ENCODE data around the gene PLPPR3.
A peak's percentile ranks its signal among the peaks of the same experiment; 100 is the strongest.
"Not testable (repeated sequence)": the region's sequence is repeated elsewhere in the genome, so short reads cannot be mapped to it uniquely, and the experiment has no call there.

Gene PLPPR3

DNA sequence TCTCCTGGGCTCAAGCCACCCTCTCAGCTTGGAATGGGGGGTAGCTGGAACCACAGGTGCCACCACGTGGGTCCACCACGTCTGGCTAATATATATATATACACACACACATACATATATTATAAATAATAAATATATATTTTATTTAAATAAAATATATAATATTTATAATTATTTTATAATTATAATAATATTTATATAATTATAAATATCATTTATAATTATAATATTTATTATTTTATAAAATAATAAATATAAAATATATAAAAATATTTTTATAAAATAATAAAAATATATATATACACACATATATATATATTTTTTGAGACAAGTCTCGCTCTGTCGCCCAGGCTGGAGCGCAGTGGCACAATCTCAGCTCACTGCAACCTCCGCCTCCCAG, 32.8 kb upstream of the PLPPR3 start:
- in situ Hi-C loops (cut with MboI; ENCODE audit: low pct_unique_long_range_greater_than_20kb, low sequenced_read_pairs): no loop called here
- no peak for DNase-seq

DNA sequence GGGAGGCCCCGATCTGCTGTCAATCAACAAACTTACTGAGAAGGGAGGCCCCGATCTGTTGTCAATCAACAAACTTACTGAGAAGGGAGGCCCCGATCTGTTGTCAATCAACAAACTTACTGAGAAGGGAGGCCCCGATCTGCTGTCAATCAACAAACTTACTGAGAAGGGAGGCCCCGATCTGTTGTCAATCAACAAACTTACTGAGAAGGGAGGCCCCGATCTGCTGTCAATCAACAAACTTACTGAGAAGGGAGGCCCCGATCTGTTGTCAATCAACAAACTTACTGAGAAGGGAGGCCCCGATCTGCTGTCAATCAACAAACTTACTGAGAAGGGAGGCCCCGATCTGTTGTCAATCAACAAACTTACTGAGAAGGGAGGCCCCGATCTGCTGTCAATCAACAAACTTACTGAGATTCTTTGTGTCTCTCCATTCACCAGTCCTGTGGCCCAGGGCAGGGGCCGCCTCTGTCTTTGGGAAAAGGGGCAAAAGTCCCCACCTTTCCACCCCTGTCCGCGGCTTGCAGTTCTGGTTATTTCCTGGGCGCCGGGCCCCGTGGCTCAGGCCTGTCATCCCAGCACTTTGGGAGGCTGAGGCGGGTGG, 32.0 kb upstream of the PLPPR3 start:
- DNase-seq; in situ Hi-C loops (cut with MboI; ENCODE audit: low pct_unique_long_range_greater_than_20kb, low sequenced_read_pairs): not testable (repeated sequence)

DNA sequence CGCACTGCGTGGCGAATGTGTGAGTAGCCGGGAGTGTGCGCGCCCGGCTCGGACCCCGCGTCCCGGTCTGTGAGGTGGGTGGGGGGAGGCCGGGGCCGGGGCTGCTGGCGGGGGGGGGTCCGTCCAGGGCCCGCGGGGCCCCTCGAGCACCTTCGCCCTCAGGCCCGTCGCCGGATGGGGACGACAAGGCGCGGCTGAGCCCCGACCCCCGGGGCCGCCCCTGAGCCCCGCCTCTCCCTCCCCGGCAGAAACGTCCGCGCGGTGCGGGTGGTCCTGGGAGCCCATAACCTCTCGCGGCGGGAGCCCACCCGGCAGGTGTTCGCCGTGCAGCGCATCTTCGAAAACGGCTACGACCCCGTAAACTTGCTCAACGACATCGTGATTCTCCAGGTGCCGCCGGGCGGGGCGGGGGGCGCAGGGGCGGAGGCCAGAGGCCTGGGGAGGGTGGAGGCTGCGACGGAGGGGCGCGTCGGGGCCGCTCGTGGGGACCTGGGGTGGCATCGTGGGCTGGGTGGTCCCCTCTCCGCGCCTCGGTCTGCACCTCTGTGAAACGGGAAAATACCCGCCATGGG, 31.3 kb upstream of the PLPPR3 start:
- in situ Hi-C loops (cut with MboI; ENCODE audit: low pct_unique_long_range_greater_than_20kb, low sequenced_read_pairs): no loop called here
- DNase-seq: no peak

DNA sequence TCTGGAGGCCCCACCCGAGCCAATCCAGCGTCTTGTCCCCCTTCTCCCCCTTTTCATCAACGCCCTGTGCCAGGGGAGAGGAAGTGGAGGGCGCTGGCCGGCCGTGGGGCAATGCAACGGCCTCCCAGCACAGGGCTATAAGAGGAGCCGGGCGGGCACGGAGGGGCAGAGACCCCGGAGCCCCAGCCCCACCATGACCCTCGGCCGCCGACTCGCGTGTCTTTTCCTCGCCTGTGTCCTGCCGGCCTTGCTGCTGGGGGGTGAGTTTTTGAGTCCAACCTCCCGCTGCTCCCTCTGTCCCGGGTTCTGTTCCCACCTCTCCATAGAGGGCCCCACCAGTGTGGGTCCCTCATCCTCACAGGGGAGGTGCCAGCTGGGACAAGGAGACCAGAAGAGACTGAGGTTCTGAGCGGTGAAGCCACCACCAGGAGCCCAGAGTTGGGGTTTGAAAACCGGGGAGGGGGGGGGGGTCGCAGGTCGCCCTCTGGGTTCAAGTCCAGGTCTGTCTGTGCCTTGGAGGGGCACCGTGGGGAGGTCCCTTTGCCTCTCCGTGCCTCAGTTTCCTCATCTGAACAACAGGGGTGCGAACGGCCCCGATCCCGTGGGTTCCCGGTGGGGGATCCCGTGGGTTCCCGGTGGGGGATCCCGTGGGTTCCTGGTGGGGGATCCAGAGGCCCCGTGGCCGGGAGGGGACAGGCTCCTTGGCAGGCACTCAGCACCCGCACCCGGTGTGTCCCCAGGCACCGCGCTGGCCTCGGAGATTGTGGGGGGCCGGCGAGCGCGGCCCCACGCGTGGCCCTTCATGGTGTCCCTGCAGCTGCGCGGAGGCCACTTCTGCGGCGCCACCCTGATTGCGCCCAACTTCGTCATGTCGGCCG, 30.6 kb upstream of the PLPPR3 start, which contains the start of gene ELANE:
Gene ELANE (plus strand): TSS at position 168 of the 878 bp plus-strand sequence. CDS start 26 bp downstream, at position 194.
- in situ Hi-C loops (cut with MboI; ENCODE audit: low pct_unique_long_range_greater_than_20kb, low sequenced_read_pairs): no loop called here
- no peak for DNase-seq

DNA sequence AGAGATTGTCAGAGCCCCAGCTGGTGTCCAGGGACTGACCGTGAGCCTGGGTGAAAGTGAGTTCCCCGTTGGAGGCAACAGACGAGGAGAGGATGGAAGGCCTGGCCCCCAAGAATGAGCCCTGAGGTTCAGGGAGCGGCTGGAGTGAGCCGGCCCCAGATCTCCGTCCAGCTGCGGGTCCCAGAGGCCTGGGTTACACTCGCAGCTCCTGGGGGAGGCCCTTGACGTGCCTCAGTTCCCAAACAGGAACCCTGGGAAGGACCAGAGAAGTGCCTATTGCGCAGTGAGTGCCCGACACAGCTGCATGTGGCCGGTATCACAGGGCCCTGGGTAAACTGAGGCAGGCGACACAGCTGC, 29.2 kb upstream of the PLPPR3 start:
- DNase-seq: no peak
- in situ Hi-C loops (cut with MboI; ENCODE audit: low pct_unique_long_range_greater_than_20kb, low sequenced_read_pairs): no loop called here

DNA sequence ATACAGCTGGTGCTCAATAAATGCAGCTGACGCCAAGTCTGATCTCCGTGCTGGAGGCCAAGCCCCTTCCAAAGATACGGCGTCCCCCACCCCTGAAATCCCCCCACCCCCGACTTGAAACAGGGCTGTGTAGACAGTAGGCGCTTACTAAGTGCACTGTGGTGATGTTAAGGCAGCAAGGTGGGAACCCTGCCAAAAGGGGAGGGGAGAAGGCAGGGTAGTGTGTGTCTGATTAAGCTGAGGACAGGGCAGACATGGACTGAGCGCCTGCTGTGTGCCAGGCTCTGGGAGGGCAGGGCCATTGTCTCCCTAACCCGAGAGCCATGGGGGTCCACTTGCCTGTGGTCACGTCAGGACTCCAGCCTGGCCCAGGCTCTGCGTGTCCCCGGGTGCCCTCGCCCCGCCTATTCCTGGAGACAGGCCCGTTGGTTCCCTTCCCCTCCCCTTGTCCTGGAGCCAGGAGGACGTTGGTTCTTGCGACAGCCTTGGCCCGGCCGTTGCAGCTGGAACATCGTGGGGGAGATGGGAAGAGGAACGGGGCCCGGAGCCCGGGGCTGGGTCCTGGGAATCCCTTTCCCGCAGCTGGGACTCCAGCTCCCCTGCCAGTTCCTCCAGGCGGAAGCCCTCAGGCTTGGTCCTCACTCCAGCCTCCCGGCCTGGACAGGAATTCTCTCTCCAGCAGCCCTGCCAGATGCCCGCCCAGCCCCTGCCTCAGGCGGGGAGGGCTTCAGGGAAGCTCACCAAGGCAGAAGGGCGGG, 28.6 kb upstream of the PLPPR3 start:
- in situ Hi-C loops (cut with MboI; ENCODE audit: low pct_unique_long_range_greater_than_20kb, low sequenced_read_pairs): no loop called here
- peak; percentile 71 for DNase-seq

DNA sequence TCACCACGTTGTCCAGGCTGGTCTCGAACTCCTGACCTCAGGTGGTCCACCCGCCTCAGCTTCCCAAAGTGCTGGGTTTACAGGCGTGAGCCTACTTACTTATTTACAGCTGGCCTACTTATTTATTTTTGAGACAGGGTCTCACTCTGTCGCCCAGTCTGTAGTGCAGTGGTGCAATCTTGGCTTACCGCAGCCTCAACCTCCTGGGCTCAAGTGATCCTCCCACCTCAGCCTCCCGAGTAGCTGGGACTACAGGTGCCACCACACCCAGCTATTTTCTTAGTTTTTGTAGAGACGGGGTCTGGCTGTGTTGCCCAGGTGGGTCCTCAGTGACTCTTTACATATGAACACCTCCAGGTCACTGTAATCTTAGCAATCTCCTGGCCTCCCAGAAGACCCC, 27.4 kb upstream of the PLPPR3 start:
- in situ Hi-C loops (cut with MboI; ENCODE audit: low pct_unique_long_range_greater_than_20kb, low sequenced_read_pairs); DNase-seq: not testable (repeated sequence)

DNA sequence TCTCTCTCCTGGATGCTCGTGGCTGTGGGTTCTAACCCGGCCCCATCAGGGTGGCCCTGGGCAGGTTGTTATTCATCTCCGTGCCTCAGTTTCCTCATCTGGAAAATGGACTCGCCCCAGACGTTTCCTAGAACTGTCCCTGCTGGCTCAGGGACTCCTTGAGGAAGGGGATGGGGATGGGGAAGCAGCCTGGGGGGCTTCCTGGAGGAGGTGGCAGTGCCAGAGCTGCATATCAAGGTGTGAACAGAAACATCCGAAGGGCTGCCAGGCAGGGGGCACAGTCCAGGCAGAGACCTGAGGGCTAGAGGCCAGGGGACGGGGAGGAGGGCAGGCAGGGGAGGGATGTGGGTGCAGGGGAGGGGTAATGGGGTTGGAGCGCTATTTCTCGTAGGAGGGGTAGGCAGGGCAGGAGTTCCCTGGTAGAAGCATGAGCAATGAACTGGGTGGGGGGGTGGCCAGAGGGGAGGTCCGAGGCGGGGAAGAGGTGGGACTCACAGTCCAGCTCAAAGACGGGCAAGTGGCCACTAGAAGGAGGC, 26.7 kb upstream of the PLPPR3 start:
- DNase-seq: no peak
- in situ Hi-C loops (cut with MboI; ENCODE audit: low pct_unique_long_range_greater_than_20kb, low sequenced_read_pairs): no loop called here

DNA sequence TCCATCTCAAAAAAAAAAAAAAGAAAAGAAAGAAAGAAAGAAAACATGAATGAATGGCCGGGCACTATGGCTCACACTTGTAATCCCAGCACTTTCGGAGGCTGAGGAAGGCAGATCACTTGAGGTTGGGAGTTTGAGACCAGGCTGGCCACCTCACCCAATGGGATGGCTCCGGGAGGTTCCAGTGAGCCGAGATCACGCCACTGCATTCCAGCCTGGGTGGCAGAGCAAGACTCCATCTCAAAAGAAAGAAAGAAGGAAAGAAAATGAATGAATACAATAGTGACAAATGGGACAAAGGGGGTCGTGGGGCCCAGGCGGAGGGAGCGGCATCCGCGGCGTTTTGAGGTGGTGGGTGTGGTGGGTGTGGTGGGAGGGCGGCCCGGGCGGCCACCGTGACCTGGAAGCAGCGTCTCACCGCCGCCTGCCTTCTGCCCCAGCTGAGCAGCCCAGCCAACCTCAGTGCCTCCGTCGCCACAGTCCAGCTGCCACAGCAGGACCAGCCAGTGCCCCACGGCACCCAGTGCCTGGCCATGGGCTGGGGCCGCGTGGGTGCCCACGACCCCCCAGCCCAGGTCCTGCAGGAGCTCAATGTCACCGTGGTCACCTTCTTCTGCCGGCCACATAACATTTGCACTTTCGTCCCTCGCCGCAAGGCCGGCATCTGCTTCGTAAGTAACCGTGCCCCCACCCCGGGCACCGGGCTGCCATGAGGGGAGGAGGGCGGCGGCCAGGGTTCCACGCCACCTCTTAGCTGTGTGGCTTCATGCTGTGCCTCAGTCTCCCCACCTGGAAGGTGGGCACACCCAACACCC, 24.2 kb upstream of the PLPPR3 start:
- DNase-seq: no peak
- in situ Hi-C loops (cut with MboI; ENCODE audit: low pct_unique_long_range_greater_than_20kb, low sequenced_read_pairs): no loop called here

DNA sequence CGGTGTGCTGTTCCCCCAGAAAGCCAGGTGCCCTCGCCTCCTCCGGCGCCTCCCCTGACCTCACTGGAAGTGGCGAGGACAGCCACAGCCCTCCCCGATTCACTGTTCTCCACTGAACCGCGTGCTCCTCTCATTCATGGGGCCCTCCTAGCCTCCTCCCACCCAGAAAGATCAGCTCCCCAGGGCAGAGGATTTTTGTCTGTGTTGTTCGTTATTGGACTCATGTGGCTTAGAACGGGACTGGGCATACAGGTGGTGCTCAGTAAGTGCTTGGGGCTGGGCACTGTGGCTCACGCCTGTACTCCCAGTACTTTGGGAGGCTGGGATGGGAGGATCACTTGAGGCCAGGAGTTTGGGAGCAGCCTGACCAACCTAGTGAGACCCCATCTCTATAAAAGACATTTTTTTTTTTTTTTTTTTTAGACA, 22.8 kb upstream of the PLPPR3 start:
- in situ Hi-C loops (cut with MboI; ENCODE audit: low pct_unique_long_range_greater_than_20kb, low sequenced_read_pairs): no loop called here
- no peak for DNase-seq

DNA sequence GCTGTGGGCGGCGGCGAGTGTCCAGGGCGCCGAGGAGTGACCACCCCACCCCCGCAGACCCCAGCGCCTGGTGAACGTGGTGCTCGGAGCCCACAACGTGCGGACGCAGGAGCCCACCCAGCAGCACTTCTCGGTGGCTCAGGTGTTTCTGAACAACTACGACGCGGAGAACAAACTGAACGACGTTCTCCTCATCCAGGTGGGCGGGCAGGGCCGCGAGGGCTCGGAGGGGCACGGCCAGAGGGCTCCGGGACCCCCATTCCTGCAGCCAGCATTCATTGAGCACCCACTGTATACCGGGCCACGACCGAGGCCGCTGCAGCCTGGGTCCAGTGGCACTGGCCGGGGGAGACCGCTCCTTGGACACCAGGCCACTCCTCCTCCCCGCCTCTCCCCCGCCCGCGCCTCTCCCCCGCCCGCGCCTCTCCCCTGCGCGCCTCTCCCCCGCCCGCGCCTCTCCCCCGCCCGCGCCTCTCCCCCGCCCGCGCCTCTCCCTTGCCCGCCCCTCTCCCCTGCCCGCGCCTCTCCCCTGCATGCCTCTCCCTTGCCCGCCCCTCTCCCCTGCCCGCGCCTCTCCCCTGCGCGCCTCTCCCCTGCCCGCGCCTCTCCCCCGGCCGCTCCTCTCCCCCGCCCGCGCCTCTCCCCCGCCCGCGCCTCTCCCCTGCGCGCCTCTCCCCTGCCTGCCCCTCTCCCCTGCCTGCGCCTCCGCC, 22.2 kb upstream of the PLPPR3 start:
- DNase-seq: no peak
- in situ Hi-C loops (cut with MboI; ENCODE audit: low pct_unique_long_range_greater_than_20kb, low sequenced_read_pairs): no loop called here

DNA sequence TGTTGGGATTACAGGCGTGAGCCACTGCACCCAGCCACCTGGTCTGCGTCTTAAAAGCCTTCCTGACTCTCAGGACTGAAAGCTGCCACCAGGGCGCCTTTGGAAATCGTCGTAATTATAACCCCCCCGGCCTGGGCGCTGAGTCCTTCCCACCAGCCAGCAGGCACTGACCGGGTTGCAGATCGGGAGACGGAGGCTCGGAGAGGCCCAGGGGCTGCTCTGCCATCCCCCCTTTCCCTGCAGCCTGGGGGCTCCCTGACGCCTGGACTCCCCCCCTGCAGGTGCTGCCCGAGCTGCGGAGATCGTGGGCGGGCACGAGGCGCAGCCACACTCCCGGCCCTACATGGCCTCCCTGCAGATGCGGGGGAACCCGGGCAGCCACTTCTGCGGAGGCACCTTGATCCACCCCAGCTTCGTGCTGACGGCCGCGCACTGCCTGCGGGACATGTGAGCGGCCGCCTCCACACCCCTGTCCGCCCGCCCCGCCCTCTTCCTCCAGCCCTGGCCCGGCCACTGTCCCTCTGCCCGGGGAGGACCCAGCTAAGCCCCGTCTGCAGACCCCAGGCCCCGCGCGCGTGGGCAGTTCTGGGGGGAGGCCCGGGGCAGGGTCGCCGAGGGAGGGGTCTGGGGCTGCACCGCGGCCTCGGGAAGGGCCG, 21.6 kb upstream of the PLPPR3 start:
- no peak for DNase-seq
- in situ Hi-C loops (cut with MboI; ENCODE audit: low pct_unique_long_range_greater_than_20kb, low sequenced_read_pairs): no loop called here

DNA sequence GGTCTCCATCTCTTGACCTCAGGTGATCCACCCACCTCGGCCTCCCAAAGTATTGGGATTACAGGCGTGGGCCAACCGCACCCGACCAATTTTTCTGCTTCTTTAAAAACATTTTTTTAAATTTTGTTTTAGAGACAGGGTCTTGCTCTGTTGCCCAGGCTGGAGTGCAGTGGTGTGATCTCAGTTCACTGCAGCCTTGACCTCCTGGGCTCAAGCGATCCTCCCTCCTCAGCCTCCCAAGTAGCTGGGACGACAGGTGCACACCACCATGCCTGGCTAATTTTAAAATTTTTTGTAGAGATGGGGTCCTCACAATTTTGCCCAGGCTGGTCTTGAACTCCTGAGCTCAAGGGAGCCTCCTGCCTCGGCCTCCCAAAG, 21.0 kb upstream of the PLPPR3 start:
- in situ Hi-C loops (cut with MboI; ENCODE audit: low pct_unique_long_range_greater_than_20kb, low sequenced_read_pairs); DNase-seq: not testable (repeated sequence)

DNA sequence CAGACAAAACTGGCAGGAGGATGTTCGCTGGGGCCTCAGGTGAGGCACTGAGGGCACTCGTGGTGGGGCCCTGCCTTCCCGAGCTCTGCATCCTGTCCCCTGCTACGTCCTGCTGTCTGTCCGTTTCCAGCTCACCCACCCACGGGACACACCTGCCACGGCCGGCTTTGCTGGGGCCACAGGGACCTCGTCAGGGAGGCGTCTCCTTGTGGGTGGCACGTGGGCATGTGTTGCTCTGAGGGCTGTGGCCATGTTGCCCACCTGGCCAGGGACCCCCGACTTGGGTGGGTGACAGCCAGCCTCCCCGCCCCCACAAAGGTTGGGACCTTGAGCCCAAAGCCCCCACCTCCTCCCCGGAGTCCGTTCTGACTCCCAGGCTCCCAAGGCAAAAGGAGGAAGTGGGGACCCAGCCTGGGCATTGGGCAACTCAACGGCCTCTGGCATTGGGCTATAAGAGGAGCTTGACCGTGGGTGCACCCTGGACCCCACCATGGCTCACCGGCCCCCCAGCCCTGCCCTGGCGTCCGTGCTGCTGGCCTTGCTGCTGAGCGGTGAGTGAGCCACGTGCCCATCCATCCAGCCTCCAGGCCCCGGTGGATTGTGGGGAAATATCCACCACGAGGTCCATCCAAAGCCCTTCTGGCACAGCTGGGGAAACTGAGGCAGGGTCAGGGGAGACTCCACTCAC, 18.9 kb upstream of the PLPPR3 start, which contains the start of gene PRTN3:
Gene PRTN3 (plus strand): TSS at position 481 of the 688 bp plus-strand sequence. CDS start 10 bp downstream, at position 491.
- in situ Hi-C loops (cut with MboI; ENCODE audit: low pct_unique_long_range_greater_than_20kb, low sequenced_read_pairs): no loop called here
- no peak for DNase-seq

DNA sequence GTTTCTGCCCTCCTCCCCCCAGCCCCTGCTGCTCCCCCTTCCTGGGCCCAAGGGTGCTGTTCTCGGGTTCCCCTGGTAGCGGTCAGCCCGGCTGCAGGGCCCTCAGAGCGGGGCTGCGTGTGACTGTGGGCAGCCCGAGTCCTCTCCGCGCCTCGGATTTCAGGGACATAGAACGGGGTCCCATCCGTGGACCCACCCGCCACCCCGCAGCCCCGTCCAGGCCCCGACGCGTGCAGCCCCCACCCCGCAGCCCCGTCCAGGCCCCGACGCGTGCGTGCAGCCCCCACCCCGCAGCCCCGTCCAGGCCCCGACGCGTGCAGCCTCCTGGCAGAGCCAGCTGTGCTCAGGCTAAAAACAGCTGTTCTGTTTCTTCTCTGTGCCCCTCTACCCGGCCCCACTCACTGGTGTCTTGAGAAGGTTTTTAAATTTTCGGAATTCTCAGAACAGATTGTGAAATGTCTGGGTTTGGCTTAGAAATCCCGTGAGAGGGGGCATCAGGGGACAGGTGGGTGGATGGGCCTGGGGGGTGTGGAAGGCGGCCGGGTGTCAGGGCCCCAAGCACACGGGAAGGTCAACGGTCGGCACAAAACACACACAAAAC, 13.6 kb upstream of the PLPPR3 start:
- in situ Hi-C loops (cut with MboI; ENCODE audit: low pct_unique_long_range_greater_than_20kb, low sequenced_read_pairs): no loop called here
- no peak for DNase-seq

DNA sequence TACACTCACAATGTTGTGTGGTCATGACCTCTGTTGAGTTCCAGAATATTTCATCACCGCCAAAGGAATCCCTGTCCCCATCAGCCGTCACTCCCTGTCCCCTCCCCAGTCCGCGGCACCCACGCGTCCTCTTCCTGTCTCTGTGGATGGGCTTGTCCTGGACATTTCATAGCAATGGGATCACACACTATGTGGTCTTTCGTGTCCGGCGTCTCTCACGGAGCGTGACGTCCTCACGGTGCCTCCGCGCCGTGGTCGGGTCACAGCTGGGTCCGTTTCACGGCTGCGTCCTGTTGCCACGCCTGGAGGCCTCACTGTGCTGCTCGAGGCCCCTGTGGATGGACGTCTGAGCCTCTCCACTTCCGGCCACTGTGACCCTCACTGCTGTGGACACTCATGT, 12.5 kb upstream of the PLPPR3 start:
- DNase-seq: no peak
- in situ Hi-C loops (cut with MboI; ENCODE audit: low pct_unique_long_range_greater_than_20kb, low sequenced_read_pairs): no loop called here
